GM23248 (cell line): ENCODE data around the gene IP6K1. TPM values are rescaled to one million over a fixed set of nuclear protein-coding genes. Genes with fewer than 3 reads are reported as not detected.
"Not testable (repeated sequence)": the region's sequence is repeated elsewhere in the genome, so short reads cannot be mapped to it uniquely, and the experiment has no call there.

Source experiments
- DNase-seq: peaks from one replicate; pipeline ENCODE4 v3.0.0-alpha.2; 2015
- H2AFZ ChIP-seq: fragments of 200-600 bp; sonication (generic); 2 replicates; pipeline ENCODE4 v1.6.1; 2016; ENCODE audit warnings: antibody characterized with exemption
- H3F3A ChIP-seq: fragments of 200-600 bp; sonication (generic); 2 replicates; pipeline ENCODE4 v1.6.1; 2016; ENCODE audit warnings: mild to moderate bottlenecking, antibody characterized with exemption, mixed run types; ENCODE audit not compliant: insufficient read depth
- H3K27ac ChIP-seq: fragments of 200-600 bp; sonication (generic); 2 replicates; pipeline ENCODE4 v1.5.1; 2016; ENCODE audit warnings: mild to moderate bottlenecking
- H3K27me3 ChIP-seq: fragments of 200-600 bp; sonication (generic); replicated peaks from 2 replicates; pipeline ENCODE4 v1.6.1; 2016; ENCODE audit warnings: mild to moderate bottlenecking; ENCODE audit not compliant: insufficient read depth
- H3K36me3 ChIP-seq: fragments of 200-600 bp; sonication (generic); 2 replicates; pipeline ENCODE4 v1.6.1; 2016; ENCODE audit warnings: low read depth, mild to moderate bottlenecking
- H3K4me1 ChIP-seq: fragments of 200-600 bp; sonication (generic); 2 replicates; pipeline ENCODE4 v1.6.1; 2016; ENCODE audit warnings: mild to moderate bottlenecking; ENCODE audit not compliant: insufficient read depth
- H3K4me2 ChIP-seq: fragments of 200-600 bp; sonication (generic); one replicate; pipeline ENCODE4 v1.6.1; 2016; ENCODE audit warnings: mild to moderate bottlenecking; ENCODE audit not compliant: unreplicated experiment
- H3K4me3 ChIP-seq: fragments of 200-600 bp; sonication (generic); 2 replicates; pipeline ENCODE4 v1.5.1; 2016; ENCODE audit warnings: mild to moderate bottlenecking
- H3K79me2 ChIP-seq: fragments of 200-600 bp; sonication (generic); 2 replicates; pipeline ENCODE4 v1.6.1; 2016; ENCODE audit warnings: mild to moderate bottlenecking; ENCODE audit not compliant: insufficient read depth
- H3K9ac ChIP-seq: fragments of 200-600 bp; sonication (generic); 2 replicates; pipeline ENCODE4 v1.6.1; 2016; ENCODE audit warnings: mild to moderate bottlenecking
- H3K9me2 ChIP-seq: fragments of 200-600 bp; sonication (generic); 2 replicates; pipeline ENCODE4 v1.6.1; 2016; ENCODE audit warnings: mixed run types, mild to moderate bottlenecking, moderate library complexity; ENCODE audit not compliant: insufficient read depth
- H3K9me3 ChIP-seq: fragments of 200-600 bp; sonication (generic); one replicate; pipeline ENCODE4 v1.6.1; 2017; ENCODE audit warnings: low read depth
- H4K20me1 ChIP-seq: fragments of 200-600 bp; sonication (generic); 2 replicates; pipeline ENCODE4 v1.6.0; 2016; ENCODE audit not compliant: insufficient read depth
- EZH2 ChIP-seq: fragments of 200-600 bp; sonication (generic); IDR thresholded peaks from 2 replicates; pipeline ENCODE4 v1.6.1; 2018; ENCODE audit warnings: antibody characterized with exemption, mild to moderate bottlenecking; ENCODE audit not compliant: insufficient read depth, poor library complexity, severe bottlenecking
- EZH2phosphoT487 ChIP-seq: fragments of 200-600 bp; sonication (generic); IDR thresholded peaks from 2 replicates; pipeline ENCODE4 v1.6.1; 2018; ENCODE audit warnings: antibody characterized with exemption, moderate library complexity, mild to moderate bottlenecking, low read depth; ENCODE audit not compliant: insufficient read depth
- WGBS, 2 experiments: methylation state at CpG; one replicate each; pipeline ENCODE4 v1.1.6; 2015 to 2017; ENCODE audit warnings: low lambda C conversion rate in 2 of 2, low coverage in 1 of 2; ENCODE audit errors: missing lambda C conversion rate in 2 of 2; 5-methylcytosine and 5-hydroxymethylcytosine counted together
- in situ Hi-C: fragments of 300-500 bp; cut with MboI; formaldehyde crosslinking; loops from 2 replicates; pipeline ENCODE4 v1.15.0; 2020
- polyA plus RNA-seq: library from polyadenylated mRNA; unstranded; fragments of >200 nt; fragmentation: Nextera tagmentation; extraction: Ambion mirVana; gene quantifications from 2 replicates; pipeline ENCODE4 v1.2.1, GENCODE V29; 2016
- total RNA-seq: library from RNA; depleted of rRNA; stranded (reverse); fragments of >200 nt; shearing (Covaris generic); gene quantifications from 2 replicates; pipeline ENCODE4 v1.2.3, GENCODE V29; 2014

The IP6K1 gene
- total and polyA plus RNA-seq, 2 experiments from 2014 or later: 18.7 to 27.2 TPM

DNA sequence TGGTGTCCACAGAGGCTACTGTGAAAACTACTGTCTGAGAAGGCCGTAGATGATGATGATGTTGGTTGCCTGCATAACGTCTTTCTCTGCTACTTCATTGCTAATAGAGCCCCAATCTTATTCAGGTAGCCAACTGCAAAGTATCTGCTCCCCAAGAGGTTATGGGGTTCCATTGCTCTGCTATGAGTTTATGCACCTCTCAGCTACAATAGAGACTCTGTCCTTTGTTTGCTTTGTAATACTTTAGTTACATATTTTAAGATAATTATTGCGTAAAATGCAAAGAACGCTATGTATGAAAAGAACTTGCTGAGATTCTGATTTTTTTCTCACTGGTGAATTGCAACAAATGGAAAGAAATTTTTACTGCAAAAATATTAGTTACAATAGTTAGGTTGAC is 34.8 kb downstream of the IP6K1 start:
- WGBS, 2 experiments: 99 to 100% methylated on average over 4 of the region's 4 CpGs

DNA sequence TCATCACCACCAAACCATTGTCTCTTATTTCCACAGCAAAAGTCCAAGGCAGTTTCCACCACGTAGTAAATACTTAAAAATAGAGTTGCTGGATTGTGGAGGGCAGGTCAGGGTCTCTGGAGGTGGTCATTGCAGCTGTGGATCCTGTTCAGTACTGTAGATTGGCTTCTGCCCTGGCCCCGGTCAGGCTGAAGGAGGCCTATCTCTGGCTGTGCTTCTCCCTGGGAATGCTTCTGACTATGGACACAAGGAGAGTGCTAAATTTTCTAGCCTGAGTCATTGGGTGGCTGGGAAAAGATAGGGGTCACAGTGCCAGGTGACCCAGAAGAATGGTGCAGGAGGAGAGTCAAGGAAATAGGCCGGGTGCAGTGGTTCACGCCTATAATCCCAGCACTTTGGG is 36.3 kb downstream of the IP6K1 start:
- Histone ChIP-seq H3K27ac (no peak overlapping the region), H4K20me1 (no peaks in the 10 kb centered on the region), H3K9me2 (no peaks in the 10 kb centered on the region), H3K36me3 (peaks cover 14% of the 10 kb centered on the region), H3K27me3 (no peaks in the 10 kb centered on the region), H3K4me2 (no peak overlapping the region), H3K4me1 (peaks cover 17% of the 10 kb centered on the region), H3K9ac (no peak overlapping the region), H3K9me3 (no peaks in the 10 kb centered on the region), H3K4me3 (no peak overlapping the region), H3F3A (peaks cover 21% of the 10 kb centered on the region), H3K79me2 (peaks cover 98% of the 10 kb centered on the region), H2AFZ (no peak overlapping the region)
- TF ChIP-seq EZH2: no peak
- no peak for TF ChIP-seq EZH2phosphoT487
- in situ Hi-C loops: no loop called here
- peak; percentile 22 for DNase-seq
- 99% methylated on average over 4 of the region's 4 CpGs for WGBS, 2 experiments

More for the DNA sequence above, 34.8 kb downstream of the IP6K1 start:
- no peak for DNase-seq
- in situ Hi-C loops: no loop called here
- Histone ChIP-seq H3K4me2 (no peak overlapping the region), H3K9me2 (no peaks in the 10 kb centered on the region), H2AFZ (no peak overlapping the region), H4K20me1 (no peaks in the 10 kb centered on the region), H3K9ac (no peak overlapping the region), H3K36me3 (peaks cover 12% of the 10 kb centered on the region), H3K9me3 (no peaks in the 10 kb centered on the region), H3K4me1 (peaks cover 15% of the 10 kb centered on the region), H3K79me2 (peaks cover 99% of the 10 kb centered on the region), H3F3A (peaks cover 16% of the 10 kb centered on the region), H3K27ac (no peak overlapping the region), H3K27me3 (no peaks in the 10 kb centered on the region), H3K4me3 (no peak overlapping the region)
- TF ChIP-seq EZH2phosphoT487 (no peak), EZH2 (no peak)

DNA sequence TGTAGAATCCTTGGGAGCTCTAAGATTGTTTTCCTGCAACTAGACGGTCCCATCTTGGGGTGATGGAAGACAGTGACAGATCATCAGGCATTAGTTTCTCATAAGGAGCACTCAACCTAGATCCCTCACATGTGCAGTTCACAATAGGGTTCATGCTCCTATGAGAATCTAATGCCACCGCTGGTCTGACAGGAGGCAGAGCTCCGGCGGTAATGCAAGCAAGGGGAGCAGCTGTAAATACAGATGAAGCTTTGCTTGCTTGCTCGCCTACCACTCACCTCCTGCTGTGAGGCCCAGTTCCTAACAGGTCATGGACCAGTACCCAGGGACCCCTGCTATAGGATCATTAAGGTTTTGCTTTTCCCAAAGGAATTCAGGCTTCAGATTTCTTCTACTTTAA is 37.5 kb downstream of the IP6K1 start:
- H2AFZ ChIP-seq, H3K27me3 ChIP-seq, H3K9ac ChIP-seq, H3K9me2 ChIP-seq, H3K4me3 ChIP-seq, H4K20me1 ChIP-seq, H3K4me2 ChIP-seq, in situ Hi-C loops, DNase-seq, H3K9me3 ChIP-seq: not testable (repeated sequence)
- H3K4me1 ChIP-seq: peaks cover 17% of the 10 kb centered on the region
- H3K27ac ChIP-seq: peak overlapping the region; percentile 67; the same call in 1 of the 2 replicates
- H3K79me2 ChIP-seq: peaks cover 98% of the 10 kb centered on the region
- peaks cover 15% of the 10 kb centered on the region for H3K36me3 ChIP-seq
- WGBS, 2 experiments: 96 to 98% methylated on average over 5 of the region's 5 CpGs
- peaks cover 21% of the 10 kb centered on the region for H3F3A ChIP-seq

DNA sequence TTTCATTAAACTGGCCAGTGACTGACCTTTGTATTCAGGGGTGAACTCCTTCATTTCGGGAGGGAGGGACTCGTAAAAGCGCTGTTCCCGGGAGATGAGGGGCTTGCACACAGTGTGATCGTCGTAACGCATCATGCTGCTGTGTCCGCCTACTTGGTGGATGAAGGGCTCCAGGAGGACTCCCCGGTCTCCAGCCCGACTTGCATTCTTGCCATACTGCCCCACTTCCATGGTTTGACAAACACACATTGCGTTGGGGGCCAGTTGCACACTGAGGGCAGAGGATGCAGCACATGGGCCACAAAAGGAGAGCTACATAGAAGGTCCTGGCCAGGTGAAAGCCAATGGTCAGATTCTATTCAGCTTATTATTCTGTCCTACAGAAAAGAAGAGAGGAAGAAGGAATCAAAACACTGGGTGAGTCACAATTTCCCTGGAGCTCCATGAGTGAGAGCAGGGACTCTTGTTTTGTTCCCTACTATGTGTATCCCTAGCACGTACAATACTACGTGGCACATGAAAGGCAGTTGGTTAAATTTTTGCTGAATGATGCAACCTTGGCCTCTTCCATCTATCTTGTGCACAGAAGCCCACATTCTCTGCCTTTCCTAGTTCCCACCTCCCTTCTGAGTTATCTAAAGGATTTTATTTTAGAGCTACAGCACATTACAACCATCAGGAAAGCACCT is 38.4 kb downstream of the IP6K1 start:
- 86 to 88% methylated on average over 13 of the region's 13 CpGs for WGBS, 2 experiments
- Histone ChIP-seq H3K4me2 (no peak overlapping the region), H3K79me2 (peaks cover 98% of the 10 kb centered on the region), H4K20me1 (no peaks in the 10 kb centered on the region), H3K9me2 (no peaks in the 10 kb centered on the region), H3K27me3 (no peaks in the 10 kb centered on the region), H2AFZ (no peak overlapping the region), H3F3A (peaks cover 21% of the 10 kb centered on the region), H3K9ac (peak overlapping the region; percentile 40), H3K36me3 (peaks cover 15% of the 10 kb centered on the region), H3K27ac (peak overlapping the region; percentile 67), H3K4me3 (no peak overlapping the region), H3K9me3 (no peaks in the 10 kb centered on the region), H3K4me1 (peaks cover 17% of the 10 kb centered on the region)
- peak; percentile 76 for DNase-seq
- TF ChIP-seq EZH2phosphoT487 (no peak), EZH2 (no peak)
- in situ Hi-C loops: no loop called here
